ENCODE results near the gene NPSR1. TPM values are rescaled to one million over a fixed set of nuclear protein-coding genes. Genes with fewer than 3 reads are reported as not detected.

The NPSR1 gene
- total RNA-seq, 2 donors from 2014 or later = not detected

GRCh38 chr7:34652809-34653208 lies 5.2 kb upstream of the NPSR1 start:
- no peak overlapping the region for H3K4me3 ChIP-seq
- intact Hi-C loops (cut with DNase I) = no loop called here
- DNase-seq (no peak), ATAC-seq (no peak)
- TF ChIP-seq CTCF (IDR thresholded peaks at IDR 0.05) (no peak), POLR2A (IDR thresholded peaks at IDR 0.05) (no peak)
- no peaks in the 10 kb centered on the region for H3K27me3 ChIP-seq
- no peak overlapping the region for H3K27ac ChIP-seq
- WGBS, 2 donors = 55 to 58% methylated on average over 4 of the region's 4 CpGs
- no peaks in the 10 kb centered on the region for H3K9me3 ChIP-seq
- no peaks in the 10 kb centered on the region for H3K36me3 ChIP-seq (replicated peaks in 1 of 2; ENCODE audit: insufficient read depth in 1 of 2, low read depth in 2 of 2)
- no peaks in the 10 kb centered on the region for H3K4me1 ChIP-seq

- 78 to 95% methylated on average over 1 of the region's 1 CpG for WGBS, 2 donors
- H3K9me3 ChIP-seq = no peaks in the 10 kb centered on the region
- DNase-seq (no peak), ATAC-seq (no peak)
- H3K27ac ChIP-seq = no peak overlapping the region
- H3K4me1 ChIP-seq = no peaks in the 10 kb centered on the region
- H3K4me3 ChIP-seq = no peak overlapping the region
- no peak for TF ChIP-seq CTCF (IDR thresholded peaks at IDR 0.05)
- TF ChIP-seq POLR2A (IDR thresholded peaks at IDR 0.05) = no peak
- no peaks in the 10 kb centered on the region for H3K36me3 ChIP-seq (replicated peaks in 1 of 2; ENCODE audit: insufficient read depth in 1 of 2, low read depth in 2 of 2)
- intact Hi-C loops (cut with DNase I) = no loop called here
- no peaks in the 10 kb centered on the region for H3K27me3 ChIP-seq
Measured at GRCh38 chr7:34653787-34654186, 4.2 kb upstream of the NPSR1 start.

DNA sequence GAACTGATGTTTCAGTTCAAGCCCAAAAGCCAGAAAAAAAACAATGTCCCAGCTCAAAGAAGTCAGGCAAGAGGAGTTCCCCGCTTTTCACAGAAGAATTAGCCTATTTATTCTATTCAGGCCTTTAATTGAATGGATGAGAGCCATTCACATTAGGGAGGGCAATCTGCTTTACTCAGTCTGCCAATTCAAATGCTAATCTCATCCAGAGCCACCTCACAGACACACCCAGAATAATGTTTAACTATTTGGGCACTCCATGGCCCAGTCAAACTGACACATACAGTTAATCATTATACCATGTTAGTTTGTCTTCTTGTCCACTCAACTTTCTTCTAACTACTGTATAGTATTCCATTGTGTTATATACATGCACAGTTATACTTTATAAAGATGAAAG lies 2.6 kb upstream of the NPSR1 start:
- H3K36me3 ChIP-seq (replicated peaks in 1 of 2; ENCODE audit: insufficient read depth in 1 of 2, low read depth in 2 of 2) = no peaks in the 10 kb centered on the region
- H3K9me3 ChIP-seq = no peaks in the 10 kb centered on the region
- no peaks in the 10 kb centered on the region for H3K4me1 ChIP-seq
- ATAC-seq = no peak
- H3K27ac ChIP-seq = no peak overlapping the region
- intact Hi-C loops (cut with DNase I) = no loop called here
- no peak for TF ChIP-seq CTCF (IDR thresholded peaks at IDR 0.05)
- no peak for TF ChIP-seq POLR2A (IDR thresholded peaks at IDR 0.05)
- WGBS, 2 donors = 84 to 100% methylated on average over 1 of the region's 1 CpG
- DNase-seq = no peak
- no peak overlapping the region for H3K4me3 ChIP-seq
- H3K27me3 ChIP-seq = no peaks in the 10 kb centered on the region

GRCh38 chr7:34656041-34656440 lies 2.0 kb upstream of the NPSR1 start:
- intact Hi-C loops (cut with DNase I) = no loop called here
- no peak for ATAC-seq
- H3K27ac ChIP-seq = no peak overlapping the region
- H3K9me3 ChIP-seq = no peaks in the 10 kb centered on the region
- WGBS, 2 donors = 70 to 85% methylated on average over 2 of the region's 2 CpGs
- H3K4me3 ChIP-seq = no peak overlapping the region
- TF ChIP-seq POLR2A (IDR thresholded peaks at IDR 0.05) (no peak), CTCF (IDR thresholded peaks at IDR 0.05) (no peak)
- no peaks in the 10 kb centered on the region for H3K27me3 ChIP-seq
- H3K36me3 ChIP-seq (replicated peaks in 1 of 2; ENCODE audit: insufficient read depth in 1 of 2, low read depth in 2 of 2) = no peaks in the 10 kb centered on the region
- no peak for DNase-seq
- H3K4me1 ChIP-seq = no peaks in the 10 kb centered on the region

DNA sequence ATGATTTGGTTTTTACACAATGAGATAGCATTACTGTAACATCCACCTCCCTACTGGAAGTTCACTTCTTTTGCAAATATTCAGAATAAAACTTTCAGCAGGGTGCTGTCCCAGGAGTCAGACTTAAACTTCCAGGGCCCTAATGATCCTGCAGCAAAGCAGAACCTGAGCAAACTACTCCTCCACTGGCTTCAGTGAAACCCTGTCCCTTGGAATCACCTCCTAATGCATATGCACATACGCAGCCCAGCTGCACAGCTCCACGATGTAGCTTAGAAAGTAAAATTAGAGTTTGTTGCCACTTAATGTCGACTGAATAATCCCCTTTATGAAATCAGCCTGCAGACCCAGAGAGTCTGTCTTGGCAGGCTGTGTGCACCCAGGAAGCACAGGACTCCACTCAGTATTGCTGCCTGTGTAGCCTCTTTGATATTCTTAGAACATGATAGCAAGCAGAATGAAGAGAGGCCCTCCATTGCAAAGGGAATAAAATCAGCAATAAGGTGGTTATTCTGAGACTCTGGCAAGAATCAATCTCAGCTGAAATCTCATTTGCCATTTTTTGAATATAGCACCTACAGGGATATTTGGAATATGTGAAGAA lies 1.6 kb downstream of the NPSR1 start:
- H3K9me3 ChIP-seq = no peaks in the 10 kb centered on the region
- no peaks in the 10 kb centered on the region for H3K4me1 ChIP-seq
- DNase-seq (no peak), ATAC-seq (no peak)
- no peaks in the 10 kb centered on the region for H3K36me3 ChIP-seq (replicated peaks in 1 of 2; ENCODE audit: insufficient read depth in 1 of 2, low read depth in 2 of 2)
- H3K27me3 ChIP-seq = no peaks in the 10 kb centered on the region
- 24 to 35% methylated on average over 3 of the region's 3 CpGs for WGBS, 2 donors
- no peak overlapping the region for H3K27ac ChIP-seq
- TF ChIP-seq POLR2A (IDR thresholded peaks at IDR 0.05) (no peak), CTCF (IDR thresholded peaks at IDR 0.05) (no peak)
- no peak overlapping the region for H3K4me3 ChIP-seq
- intact Hi-C loops (cut with DNase I) = no loop called here

All from body of pancreas (tissue), 4 donors.